ENCODE measurements around the gene PLA2R1.
A peak's percentile ranks its signal among the peaks of the same experiment; 100 is the strongest.

PLA2R1 gene

DNA sequence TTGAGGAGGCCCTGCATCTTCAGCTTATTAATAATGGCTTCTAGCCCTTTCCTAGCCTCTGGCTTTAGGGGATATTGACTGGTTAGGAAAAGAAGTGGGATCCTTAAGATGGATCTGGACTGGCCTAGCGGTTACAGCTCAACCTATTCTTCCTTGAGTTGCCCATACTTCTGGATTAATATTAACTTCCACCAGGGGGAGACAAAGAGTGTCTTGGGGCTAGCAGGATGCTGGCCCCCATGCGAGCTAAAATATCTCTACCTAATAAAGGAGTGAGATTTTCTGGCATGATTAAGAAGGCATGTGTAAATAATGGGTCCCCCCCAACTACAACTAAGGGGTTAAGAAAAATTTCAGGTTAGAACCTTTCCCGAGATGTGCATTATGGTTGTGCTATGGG is 23.2 kb upstream of the PLA2R1 start:
- H3K9me3 ChIP-seq (ENCODE audit: insufficient read depth, low read length) = peaks cover 22% of the 10 kb centered on the region; the same call in 1 of the 2 replicates

DNA sequence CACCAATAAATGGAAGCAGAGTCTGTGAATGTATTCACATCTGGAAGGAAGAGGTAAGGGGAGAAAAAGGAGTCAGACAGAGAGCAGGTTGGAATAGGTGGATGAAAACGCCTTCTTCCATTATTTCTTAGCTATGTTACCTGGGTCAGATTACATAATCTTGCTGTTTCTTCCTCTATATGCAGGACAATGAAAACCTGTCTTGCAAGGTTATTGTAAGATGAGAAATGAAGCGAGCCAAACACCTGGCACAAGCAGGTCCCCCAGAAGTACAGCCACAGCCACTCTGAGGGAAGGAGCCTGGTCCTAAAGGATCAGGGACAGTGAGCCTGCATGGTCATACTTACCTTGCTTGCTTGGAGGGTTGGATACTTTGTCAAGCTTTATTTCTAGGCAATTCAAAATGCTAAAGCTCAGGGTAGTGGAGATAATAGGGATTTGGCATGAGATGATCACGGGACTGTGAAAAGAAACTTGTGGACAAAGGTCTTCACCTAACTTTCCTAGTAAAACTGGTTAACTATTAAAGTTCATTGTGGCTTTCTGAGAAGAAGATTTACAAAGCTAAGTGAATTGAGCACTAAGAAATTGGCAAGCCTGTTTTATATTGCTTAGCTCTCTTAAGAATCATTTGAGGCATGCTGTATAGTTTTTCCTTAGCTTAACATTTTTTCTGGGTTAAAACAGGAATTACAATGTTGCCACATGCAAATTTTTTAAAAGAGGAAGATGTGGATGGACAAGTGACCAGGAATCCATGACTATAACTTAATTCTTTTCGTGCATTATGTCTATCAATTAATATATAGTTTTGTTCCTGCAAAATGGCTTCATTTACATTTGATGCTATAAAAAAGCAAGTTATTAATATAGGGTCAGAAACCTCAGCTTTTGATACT is 15.7 kb upstream of the PLA2R1 start:
- no peaks in the 10 kb centered on the region for H3K4me1 ChIP-seq (ENCODE audit: low read length)
- no peak overlapping the region for H3K9ac ChIP-seq (ENCODE audit: low read length)
- no peak overlapping the region for H2AFZ ChIP-seq (ENCODE audit: low read depth, low read length)
- H3K27ac ChIP-seq (ENCODE audit: low read length) = no peak overlapping the region
- no peaks in the 10 kb centered on the region for H3K27me3 ChIP-seq (ENCODE audit: low read depth, low read length)
- no peak overlapping the region for H3K4me2 ChIP-seq (ENCODE audit: low read length)
- no peak overlapping the region for H3K4me3 ChIP-seq (ENCODE audit: low read length)
- no peaks in the 10 kb centered on the region for H3K79me2 ChIP-seq (ENCODE audit: low read length)
- TF ChIP-seq EZH2phosphoT487 (IDR thresholded peaks at IDR 0.05; ENCODE audit: low read depth) = no peak
- TF ChIP-seq, protein P1, sequence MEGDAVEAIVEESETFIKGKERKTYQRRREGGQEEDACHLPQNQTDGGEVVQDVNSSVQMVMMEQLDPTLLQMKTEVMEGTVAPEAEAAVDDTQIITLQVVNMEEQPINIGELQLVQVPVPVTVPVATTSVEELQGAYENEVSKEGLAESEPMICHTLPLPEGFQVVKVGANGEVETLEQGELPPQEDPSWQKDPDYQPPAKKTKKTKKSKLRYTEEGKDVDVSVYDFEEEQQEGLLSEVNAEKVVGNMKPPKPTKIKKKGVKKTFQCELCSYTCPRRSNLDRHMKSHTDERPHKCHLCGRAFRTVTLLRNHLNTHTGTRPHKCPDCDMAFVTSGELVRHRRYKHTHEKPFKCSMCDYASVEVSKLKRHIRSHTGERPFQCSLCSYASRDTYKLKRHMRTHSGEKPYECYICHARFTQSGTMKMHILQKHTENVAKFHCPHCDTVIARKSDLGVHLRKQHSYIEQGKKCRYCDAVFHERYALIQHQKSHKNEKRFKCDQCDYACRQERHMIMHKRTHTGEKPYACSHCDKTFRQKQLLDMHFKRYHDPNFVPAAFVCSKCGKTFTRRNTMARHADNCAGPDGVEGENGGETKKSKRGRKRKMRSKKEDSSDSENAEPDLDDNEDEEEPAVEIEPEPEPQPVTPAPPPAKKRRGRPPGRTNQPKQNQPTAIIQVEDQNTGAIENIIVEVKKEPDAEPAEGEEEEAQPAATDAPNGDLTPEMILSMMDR (IDR thresholded peaks at IDR 0.05; ENCODE audit: low read depth, low read length) = no peak
- H4K20me1 ChIP-seq (ENCODE audit: insufficient read depth, low read length) = no peaks in the 10 kb centered on the region
- H3K9me3 ChIP-seq (ENCODE audit: insufficient read depth, low read length) = no peaks in the 10 kb centered on the region
- no peaks in the 10 kb centered on the region for H3K36me3 ChIP-seq (replicated peaks; ENCODE audit: low read depth, low read length)

More for the DNA sequence above, 23.2 kb upstream of the PLA2R1 start:
- Histone ChIP-seq H3K4me2 (ENCODE audit: low read length) (no peak overlapping the region), H2AFZ (ENCODE audit: low read depth, low read length) (no peak overlapping the region), H3K4me1 (ENCODE audit: low read length) (no peaks in the 10 kb centered on the region), H3K27me3 (ENCODE audit: low read depth, low read length) (no peaks in the 10 kb centered on the region), H3K79me2 (ENCODE audit: low read length) (no peaks in the 10 kb centered on the region), H3K27ac (ENCODE audit: low read length) (no peak overlapping the region), H4K20me1 (ENCODE audit: insufficient read depth, low read length) (no peaks in the 10 kb centered on the region), H3K9ac (ENCODE audit: low read length) (no peak overlapping the region), H3K36me3 (replicated peaks; ENCODE audit: low read depth, low read length) (no peaks in the 10 kb centered on the region), H3K4me3 (ENCODE audit: low read length) (no peak overlapping the region)
- TF ChIP-seq, protein P1 (IDR thresholded peaks at IDR 0.05; ENCODE audit: low read depth, low read length) = peak; percentile 20; the same call in 1 of the 2 replicates
- no peak for TF ChIP-seq EZH2phosphoT487 (IDR thresholded peaks at IDR 0.05; ENCODE audit: low read depth)

DNA sequence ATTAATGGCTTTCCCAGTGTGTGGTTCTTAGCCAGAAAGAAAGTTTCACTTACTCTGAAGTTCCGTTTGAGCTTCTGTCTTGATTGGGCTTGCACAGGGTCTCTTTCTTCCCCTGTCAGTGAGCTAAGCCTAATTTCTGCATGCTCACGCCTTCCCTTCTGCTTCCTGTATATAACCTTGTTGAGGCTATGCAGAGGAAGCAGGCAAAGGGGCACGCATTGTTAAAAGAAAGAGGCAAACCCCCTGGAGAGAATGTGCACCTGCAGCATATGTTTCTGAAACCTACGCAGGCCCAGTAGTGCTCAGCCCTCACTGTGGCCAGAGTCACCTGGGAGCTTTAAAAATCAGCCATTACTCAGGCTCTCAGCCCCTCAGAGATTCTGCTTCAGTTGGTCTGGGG is 14.5 kb upstream of the PLA2R1 start:
- TF ChIP-seq, protein P1 (IDR thresholded peaks at IDR 0.05; ENCODE audit: low read depth, low read length) = no peak
- no peak for TF ChIP-seq EZH2phosphoT487 (IDR thresholded peaks at IDR 0.05; ENCODE audit: low read depth)
- Histone ChIP-seq H3K79me2 (ENCODE audit: low read length) (no peaks in the 10 kb centered on the region), H3K9me3 (ENCODE audit: insufficient read depth, low read length) (no peaks in the 10 kb centered on the region), H2AFZ (ENCODE audit: low read depth, low read length) (no peak overlapping the region), H3K4me2 (ENCODE audit: low read length) (no peak overlapping the region), H3K27ac (ENCODE audit: low read length) (no peak overlapping the region), H3K4me3 (ENCODE audit: low read length) (no peak overlapping the region), H3K9ac (ENCODE audit: low read length) (no peak overlapping the region), H4K20me1 (ENCODE audit: insufficient read depth, low read length) (no peaks in the 10 kb centered on the region), H3K27me3 (ENCODE audit: low read depth, low read length) (no peaks in the 10 kb centered on the region), H3K36me3 (replicated peaks; ENCODE audit: low read depth, low read length) (no peaks in the 10 kb centered on the region), H3K4me1 (ENCODE audit: low read length) (no peaks in the 10 kb centered on the region)

DNA sequence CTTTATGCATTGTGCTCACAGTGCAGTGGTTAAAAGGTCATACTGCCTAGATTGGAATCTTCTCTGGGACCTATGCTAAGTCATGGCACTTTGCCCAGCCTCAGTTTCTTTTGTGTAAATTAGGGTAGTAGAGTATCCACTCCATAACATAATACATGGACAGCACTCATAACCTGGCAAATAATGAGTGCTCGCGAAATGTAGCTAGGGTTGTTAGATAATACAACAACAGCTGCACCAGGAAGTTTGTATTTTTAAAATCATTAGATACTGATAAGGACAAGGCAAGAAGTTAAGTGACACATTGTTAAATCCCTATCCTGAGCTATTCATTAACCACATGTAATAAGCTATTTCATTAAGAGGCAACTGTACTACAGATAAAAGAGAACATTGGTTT is 13.8 kb upstream of the PLA2R1 start:
- Histone ChIP-seq H3K4me1 (ENCODE audit: low read length) (no peaks in the 10 kb centered on the region), H3K27me3 (ENCODE audit: low read depth, low read length) (no peaks in the 10 kb centered on the region)

More for the DNA sequence above, 13.8 kb upstream of the PLA2R1 start:
- H3K4me3 ChIP-seq (ENCODE audit: low read length) = no peak overlapping the region
- H4K20me1 ChIP-seq (ENCODE audit: insufficient read depth, low read length) = no peaks in the 10 kb centered on the region
- TF ChIP-seq EZH2phosphoT487 (IDR thresholded peaks at IDR 0.05; ENCODE audit: low read depth) = no peak
- TF ChIP-seq, protein P1 (IDR thresholded peaks at IDR 0.05; ENCODE audit: low read depth, low read length) = no peak
- no peaks in the 10 kb centered on the region for H3K36me3 ChIP-seq (replicated peaks; ENCODE audit: low read depth, low read length)
- no peak overlapping the region for H3K4me2 ChIP-seq (ENCODE audit: low read length)
- H3K79me2 ChIP-seq (ENCODE audit: low read length) = no peaks in the 10 kb centered on the region
- no peak overlapping the region for H3K27ac ChIP-seq (ENCODE audit: low read length)
- no peak overlapping the region for H2AFZ ChIP-seq (ENCODE audit: low read depth, low read length)
- H3K9me3 ChIP-seq (ENCODE audit: insufficient read depth, low read length) = no peaks in the 10 kb centered on the region
- no peak overlapping the region for H3K9ac ChIP-seq (ENCODE audit: low read length)

All from OCI-LY3 (cell line).